Stimulated activated CD8-positive, alpha-beta memory T cell treated with anti-CD3 and anti-CD28 coated beads, Interleukin-2, amount 100 ng/mL, for 1 hour (primary cell): ENCODE results near the gene HSPA2.
"Not testable (repeated sequence)": the region's sequence is repeated elsewhere in the genome, so short reads cannot be mapped to it uniquely, and the experiment has no call there.

Experiments used
- DNase-seq, 2 donors: peaks; one replicate each; pipeline ENCODE4 v3.0.0-alpha.2; 2020; ENCODE audit warnings: low read depth in 2 of 2

Gene HSPA2

DNA sequence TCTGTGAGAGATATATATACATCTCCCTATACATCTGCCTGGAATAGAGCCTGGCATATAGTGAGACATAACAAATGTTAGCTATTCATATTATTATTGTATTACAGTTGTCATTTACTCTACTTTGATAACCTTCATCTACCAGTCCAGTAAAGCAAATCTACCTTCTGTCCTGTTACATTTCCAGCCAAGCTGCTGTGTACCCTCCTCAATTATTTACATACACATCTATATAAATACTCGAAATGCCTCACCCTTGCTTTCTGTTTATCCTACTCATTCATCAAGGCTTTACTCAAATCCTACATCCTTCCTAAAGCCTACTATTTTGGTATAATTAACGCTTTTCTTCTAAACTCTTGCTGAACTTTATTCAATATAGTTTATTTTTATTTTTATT lies 27.3 kb upstream of the HSPA2 start:
- DNase-seq: no peak

DNA sequence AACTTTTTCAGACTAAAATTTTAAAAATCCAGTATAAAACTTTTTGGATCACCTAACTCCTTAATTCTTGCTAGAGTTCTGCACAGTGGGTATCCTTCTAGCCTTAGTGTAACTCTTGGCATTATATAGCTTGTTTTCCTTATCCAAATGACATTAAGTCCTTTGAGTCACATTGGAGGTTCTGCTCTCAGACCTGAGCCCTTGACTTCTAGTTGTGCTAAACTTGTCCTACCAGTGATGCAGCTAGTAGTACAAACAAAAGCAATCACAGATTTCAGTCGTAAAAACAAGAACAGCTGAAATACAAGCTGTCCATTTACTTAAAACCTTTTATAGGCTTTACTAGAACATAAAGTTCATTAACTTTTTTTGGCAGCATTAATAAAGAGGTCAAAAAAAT lies 25.5 kb upstream of the HSPA2 start:
- DNase-seq: no peak

DNA sequence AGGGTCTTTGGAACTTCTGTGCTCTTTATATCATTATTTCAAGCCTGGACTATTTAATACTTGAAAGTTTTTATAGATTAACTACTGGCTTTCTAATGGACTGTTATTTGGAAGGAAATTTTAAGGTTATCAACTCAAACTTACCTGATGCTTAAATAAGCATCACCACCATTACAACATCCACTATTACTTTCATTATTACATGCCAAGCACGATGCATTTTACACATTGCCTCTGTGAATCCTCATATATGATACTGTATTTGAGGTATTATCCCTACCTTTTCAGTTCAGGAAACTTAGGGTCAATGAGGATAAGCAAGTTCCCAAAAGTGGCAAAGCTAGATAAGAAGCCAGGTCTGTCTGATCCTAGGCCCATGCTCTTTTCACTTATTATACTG lies 23.6 kb upstream of the HSPA2 start:
- no peak for DNase-seq

DNA sequence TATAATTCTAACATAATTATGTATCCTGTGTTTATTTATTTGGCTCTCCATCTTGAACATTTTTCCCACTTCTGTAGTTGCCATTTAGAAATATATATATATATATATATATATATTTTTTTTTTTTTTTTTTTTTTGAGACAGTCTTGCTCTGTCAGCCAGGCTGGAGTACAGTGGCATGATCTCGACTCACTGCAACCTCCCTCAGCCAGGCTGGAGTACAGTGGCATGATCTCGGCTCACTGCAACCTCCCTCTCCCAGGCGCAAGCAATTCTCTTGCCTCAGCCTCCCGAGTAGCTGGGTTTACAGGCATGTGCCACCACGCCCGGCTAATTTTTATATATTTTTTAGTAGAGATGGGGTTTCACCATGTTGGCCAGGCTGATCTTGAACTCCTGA lies 22.9 kb upstream of the HSPA2 start:
- DNase-seq: not testable (repeated sequence)

DNA sequence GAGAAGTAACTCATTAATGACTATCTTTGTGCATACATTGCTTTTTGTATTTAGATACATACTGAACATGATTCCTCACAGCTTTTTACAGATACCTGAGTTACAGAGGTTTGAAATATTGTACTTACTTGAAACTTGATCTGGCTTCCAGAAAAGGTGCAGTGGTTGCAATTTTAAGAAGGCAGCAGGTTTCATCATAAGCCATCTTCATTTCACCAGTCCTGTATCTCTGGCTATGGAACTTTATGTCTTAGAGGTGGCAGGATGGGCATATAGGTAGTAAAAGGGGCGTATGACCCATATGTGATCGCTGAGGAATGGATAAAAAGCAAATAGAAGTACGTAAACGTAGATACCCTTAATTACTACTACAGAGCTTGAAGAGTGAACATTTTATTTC lies 22.3 kb upstream of the HSPA2 start:
- no peak for DNase-seq

DNA sequence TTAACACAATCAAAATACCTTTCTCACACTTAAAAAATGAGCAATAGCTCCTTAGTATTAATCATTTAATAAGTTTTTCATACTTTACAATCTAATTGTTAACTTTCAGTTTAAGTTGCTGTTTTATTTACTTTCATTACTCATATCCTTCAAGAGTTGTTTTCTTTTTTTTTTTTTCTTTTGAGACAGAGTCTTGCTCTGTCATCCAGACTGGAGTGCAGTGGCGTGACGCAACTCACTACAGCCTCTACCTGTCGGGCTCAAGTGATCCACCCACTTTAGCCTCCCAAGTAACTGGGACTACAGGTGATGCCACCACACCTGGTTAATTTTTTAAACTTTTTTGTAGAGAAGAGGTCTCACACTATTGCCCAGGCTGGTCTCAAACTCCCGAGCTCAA lies 19.8 kb upstream of the HSPA2 start:
- no peak for DNase-seq

DNA sequence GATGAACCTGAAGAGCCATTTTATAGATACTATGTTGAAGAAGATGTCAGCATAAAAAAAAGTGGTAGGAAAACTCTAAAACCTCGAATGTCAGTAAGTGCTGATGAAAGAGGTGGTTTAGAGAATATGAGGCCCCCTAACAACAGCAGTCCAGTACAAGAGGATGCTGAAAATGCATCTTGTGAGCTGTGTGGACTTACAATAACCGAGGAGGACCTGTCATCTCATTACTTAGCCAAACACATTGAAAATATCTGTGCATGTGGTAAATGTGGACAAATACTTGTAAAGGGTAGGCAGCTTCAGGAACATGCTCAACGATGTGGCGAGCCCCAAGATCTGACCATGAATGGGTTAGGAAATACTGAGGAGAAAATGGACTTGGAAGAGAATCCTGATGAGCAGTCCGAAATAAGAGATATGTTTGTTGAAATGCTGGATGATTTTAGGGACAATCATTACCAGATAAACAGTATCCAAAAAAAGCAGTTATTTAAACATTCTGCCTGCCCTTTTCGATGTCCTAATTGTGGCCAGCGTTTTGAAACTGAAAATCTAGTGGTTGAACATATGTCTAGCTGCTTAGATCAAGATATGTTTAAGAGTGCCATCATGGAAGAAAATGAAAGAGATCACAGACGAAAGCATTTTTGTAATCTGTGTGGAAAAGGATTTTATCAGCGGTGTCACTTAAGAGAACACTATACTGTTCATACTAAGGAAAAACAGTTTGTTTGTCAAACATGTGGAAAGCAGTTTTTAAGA lies 17.8 kb upstream of the HSPA2 start:
- no peak for DNase-seq

DNA sequence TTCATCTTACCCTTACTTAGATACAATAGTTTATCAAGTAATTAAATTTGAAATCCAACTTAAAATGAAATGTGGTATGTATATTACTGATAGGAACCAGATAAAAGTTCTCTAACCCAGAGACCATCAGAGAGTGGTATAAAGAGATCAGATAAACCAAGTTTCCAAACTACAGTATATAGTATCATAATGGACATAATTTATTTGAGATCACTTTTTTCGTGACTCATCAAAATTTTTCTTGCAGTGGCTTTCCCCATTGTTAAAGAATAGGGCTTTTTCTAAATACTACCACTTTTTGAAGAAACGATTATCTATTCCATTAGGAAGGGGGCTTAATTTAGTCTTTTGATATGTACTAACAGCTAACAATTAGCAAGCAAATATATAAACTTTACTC lies 15.2 kb upstream of the HSPA2 start:
- DNase-seq: no peak

DNA sequence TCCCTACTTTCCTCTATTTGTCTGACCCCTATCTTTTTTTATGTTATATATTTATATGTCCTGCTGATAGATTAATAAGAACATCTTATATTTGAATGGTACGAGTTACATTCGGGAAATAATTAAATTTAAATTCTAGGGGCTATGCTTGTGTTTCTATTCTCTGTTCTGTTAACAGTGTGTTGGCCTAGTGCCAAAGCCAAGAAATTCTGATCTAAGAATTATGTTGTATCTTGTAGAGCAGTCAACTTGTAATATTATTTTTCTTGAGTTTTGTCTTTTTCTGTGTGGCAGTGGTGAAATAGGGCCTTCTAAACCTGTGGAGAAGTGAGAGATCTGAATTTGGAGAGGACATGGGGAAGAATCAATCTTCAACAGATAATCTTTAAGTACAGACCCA lies 9.0 kb upstream of the HSPA2 start:
- DNase-seq: no peak

DNA sequence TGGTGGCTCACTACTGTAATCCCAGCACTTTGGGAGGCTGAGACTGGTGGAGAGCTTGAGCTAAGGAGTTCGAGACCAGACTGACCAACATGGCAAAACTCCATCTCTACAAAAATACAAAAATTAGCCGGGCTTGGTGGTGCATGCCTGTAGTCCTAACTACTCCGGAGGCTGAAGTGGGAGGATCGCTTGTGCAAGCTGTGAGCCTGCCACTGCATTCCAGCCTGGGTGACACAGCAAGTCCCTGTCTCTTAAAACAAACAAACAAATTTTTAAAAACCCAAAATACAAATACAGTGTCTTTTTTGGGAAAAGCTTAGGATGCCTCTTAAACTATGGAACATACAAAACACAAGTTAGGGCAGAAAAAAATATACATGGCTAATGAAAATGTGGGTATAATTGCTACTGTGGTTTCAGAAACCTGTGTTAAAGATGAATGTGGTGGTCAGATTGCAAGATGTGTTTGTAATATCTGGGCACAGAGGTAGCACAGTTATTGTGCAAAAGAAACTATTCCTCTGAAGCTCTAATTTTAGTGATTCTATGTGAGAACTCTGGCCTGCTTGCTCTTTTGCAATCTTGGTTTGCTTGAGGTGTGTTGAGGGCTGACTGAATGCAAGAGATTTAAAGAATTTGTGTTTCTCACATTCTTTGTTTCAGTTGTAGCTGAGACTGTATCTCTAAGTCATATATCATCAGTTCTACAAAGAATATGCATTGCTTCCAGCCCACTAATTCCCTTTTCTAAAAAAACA lies 3.9 kb upstream of the HSPA2 start:
- DNase-seq: no peak

DNA sequence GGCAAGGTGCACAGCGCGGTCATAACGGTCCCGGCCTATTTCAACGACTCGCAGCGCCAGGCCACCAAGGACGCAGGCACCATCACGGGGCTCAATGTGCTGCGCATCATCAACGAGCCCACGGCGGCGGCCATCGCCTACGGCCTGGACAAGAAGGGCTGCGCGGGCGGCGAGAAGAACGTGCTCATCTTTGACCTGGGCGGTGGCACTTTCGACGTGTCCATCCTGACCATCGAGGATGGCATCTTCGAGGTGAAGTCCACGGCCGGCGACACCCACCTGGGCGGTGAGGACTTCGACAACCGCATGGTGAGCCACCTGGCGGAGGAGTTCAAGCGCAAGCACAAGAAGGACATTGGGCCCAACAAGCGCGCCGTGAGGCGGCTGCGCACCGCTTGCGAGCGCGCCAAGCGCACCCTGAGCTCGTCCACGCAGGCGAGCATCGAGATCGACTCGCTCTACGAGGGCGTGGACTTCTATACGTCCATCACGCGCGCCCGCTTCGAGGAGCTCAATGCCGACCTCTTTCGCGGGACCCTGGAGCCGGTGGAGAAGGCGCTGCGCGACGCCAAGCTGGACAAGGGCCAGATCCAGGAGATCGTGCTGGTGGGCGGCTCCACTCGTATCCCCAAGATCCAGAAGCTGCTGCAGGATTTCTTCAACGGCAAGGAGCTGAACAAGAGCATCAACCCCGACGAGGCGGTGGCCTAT lies 875 bp downstream of the HSPA2 start:
- no peak for DNase-seq

DNA sequence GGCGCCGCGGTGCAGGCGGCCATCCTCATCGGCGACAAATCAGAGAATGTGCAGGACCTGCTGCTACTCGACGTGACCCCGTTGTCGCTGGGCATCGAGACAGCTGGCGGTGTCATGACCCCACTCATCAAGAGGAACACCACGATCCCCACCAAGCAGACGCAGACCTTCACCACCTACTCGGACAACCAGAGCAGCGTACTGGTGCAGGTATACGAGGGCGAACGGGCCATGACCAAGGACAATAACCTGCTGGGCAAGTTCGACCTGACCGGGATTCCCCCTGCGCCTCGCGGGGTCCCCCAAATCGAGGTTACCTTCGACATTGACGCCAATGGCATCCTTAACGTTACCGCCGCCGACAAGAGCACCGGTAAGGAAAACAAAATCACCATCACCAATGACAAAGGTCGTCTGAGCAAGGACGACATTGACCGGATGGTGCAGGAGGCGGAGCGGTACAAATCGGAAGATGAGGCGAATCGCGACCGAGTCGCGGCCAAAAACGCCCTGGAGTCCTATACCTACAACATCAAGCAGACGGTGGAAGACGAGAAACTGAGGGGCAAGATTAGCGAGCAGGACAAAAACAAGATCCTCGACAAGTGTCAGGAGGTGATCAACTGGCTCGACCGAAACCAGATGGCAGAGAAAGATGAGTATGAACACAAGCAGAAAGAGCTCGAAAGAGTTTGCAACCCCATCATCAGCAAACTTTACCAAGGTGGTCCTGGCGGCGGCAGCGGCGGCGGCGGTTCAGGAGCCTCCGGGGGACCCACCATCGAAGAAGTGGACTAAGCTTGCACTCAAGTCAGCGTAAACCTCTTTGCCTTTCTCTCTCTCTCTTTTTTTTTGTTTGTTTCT lies 1.7 kb downstream of the HSPA2 start:
- DNase-seq: no peak

DNA sequence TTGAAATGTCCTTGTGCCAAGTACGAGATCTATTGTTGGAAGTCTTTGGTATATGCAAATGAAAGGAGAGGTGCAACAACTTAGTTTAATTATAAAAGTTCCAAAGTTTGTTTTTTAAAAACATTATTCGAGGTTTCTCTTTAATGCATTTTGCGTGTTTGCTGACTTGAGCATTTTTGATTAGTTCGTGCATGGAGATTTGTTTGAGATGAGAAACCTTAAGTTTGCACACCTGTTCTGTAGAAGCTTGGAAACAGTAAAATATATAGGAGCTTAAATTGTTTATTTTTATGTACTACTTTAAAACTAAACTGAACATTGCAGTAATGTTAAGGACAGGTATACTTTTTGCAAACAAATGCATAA lies 2.3 kb downstream of the HSPA2 start:
- no peak for DNase-seq

DNA sequence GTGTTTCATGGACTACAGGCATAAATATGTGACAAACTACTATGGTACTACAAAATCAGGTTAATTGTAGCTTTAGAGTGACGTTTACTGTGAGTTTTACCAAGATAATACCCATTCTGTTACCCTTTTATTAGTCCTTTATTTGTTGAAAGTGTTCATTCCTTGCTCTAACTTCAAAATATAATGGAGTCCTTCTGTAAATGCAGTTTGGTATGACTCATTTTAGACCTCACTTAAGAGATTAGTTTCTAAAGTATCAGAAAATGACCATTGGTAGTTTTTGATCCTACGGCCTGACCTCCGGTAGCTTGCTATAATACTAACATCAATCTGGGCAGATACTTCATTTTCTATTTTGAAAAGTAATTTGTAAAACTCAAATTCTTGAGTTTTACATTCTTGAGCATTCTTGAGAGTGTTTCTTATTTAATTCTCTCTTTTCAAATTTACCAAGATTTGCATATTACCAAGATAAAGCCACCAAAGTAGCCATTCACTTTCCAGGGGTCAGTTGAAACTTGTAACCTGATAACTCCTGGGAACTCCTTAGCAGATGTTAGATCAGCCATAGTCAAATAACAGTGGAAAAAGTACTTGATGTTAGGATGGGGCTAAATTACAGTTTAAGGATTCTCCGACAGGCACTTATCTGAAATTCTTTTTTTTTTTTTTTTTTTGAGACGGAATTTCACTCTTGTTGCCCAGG lies 4.2 kb downstream of the HSPA2 start:
- no peak for DNase-seq

DNA sequence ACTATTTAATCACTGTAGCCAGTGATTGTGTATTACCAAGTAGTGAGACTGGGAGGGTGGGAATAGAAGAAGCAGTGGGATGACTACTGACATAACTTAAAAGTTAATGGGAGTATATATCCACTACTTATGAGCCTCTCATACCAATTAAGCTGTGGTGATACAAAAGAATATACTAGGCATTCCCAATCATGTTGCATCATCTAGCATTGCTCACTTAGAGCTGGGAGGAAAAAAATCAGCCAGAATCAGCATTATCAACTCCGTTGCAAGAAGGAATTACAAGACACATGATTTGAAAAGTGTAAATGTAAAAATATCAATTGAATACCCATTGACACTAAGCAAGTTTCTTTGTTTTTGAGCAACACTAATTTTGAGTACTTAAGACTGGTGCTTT lies 8.5 kb downstream of the HSPA2 start:
- DNase-seq: no peak

DNA sequence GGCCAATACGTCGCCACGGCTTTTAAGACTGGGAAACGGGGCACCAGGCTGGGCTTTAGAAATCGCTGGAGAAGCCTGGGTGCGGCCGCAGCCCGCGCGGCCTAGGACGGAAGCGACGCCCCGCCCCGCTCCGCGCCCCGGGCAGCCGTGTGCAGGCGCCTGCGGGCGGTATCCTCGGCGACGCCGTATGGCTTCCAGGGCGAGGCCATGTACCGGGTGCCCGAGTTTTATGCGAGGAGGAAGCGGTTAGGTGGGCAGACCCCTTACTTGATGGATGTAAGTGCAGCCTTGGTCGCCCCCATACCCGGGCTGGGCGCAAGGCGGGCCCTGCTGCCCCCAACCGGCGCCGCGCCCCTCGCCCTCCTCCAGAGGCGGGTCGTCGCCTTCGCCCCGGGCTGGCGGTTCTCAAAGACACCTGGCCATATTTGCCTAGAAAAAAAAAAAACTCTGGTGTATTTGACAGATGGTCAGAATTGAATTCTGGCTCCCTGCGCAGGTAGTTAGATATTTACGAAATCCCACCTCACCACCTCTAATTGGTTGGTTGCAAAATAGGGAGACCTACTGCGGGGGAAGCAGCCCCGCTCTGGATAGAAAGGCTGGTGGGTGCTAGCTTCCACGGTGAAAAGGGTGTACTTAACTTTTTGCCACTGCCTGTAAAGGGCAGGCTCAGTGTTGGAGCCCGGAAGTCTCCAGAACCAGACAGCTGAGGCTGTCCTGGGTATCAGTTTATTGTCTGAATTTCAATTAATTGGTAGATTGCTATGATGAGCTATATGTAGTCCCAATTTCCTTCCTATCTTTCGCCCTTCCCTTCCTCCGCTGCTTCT lies 9.5 kb downstream of the HSPA2 start, which contains the start of gene PPP1R36:
PPP1R36 (plus strand) TSS at position 171 of the 830 bp plus-strand sequence; CDS start at position 208, 37 bp downstream.
- DNase-seq: peak in 1 of 2 donors; percentile 17

DNA sequence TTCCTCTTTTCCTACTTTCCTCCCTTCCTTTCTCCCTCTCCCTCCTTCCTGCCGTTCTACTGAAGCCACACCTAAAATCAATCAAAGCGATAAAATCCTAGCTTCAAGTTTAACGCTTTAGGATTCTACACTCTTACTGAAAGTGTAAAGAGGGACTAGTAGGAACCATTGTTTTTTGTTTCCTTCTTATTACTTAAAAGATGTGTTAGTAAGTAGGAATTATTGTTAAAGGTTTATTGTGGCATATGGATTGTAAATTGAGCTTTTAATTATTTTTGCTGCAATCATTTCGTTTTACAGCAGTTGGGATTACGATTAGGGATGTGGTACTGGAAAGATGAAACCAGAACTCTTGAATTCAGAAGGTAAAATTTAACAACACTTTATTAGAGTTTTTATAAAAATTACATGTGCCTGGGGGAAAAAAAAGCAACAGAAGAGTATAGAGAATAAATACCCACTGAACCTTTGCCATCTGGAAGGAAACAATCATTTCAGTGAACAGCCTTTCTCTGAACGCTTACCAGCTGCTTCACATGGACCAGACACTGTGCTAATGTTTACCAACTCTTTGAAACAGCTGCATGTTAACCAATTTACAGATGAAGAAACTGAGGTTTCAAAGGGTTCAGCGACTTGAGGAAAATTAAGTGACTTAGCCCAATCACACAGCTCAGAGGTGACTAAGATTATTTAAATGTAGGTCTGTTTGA lies 10.2 kb downstream of the HSPA2 start:
- DNase-seq: no peak

DNA sequence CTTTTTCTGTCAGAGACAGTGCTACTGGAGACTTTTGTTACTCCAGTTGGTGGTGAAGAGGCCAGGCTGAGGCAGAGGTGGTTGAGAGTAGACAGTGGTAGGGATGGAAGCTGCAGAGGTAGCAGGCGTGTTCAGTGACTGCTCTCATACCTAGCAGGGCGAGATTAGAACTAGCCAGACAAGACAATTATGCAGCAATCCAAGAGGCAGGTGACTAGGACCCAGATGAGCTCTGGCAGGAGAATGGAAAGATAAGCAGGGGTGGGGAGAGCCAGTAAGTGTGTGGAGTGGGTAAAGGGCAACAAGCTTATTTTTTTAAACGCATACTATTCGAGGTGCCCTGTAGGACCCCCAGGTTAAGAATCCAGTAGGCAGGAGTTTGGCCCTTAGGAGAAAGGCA lies 14.0 kb downstream of the HSPA2 start:
- DNase-seq: no peak

DNA sequence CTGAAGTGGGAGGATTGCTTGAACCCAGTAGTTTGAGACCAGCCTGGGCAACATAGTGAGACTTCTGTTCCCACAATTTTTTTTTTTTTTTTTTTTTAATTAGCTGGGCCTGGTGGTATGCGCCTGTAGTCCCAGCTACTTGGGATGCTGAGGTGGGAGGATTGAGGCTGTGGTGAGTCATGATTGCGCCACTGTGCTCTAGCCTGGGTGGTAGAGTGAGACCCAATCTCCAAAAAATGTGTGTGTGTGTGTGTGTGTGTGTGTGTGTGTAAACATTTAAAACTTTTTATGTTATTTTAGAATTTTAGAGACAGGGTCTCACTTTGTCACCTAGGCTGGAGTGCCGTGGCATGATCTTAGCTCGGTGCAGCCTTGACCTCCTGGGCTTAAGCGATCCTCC lies 16.0 kb downstream of the HSPA2 start:
- no peak for DNase-seq

DNA sequence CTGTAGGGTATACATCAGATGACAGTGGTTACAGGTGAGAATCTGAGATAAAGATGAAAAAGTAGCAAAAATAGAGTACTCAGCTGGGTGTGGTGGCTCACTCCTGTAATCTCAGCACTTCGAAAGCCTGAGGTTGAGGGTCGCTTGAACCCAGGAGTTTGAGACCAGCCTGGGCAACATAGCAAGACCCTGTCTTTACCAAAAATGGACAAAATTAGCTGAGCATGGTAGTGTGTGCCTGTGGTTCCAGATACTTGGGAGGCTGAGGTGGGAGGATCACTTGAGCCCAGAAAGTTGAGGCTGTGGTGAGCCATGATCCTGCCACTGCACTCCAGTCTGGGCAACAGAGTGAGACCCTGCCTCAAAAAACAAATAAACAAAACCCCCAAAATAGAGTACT lies 17.7 kb downstream of the HSPA2 start:
- DNase-seq: not testable (repeated sequence)
